GM12892 (cell line): Measurements from ENCODE around the gene PRSS27.

Experiments
- POLR2A ChIP-seq: IDR thresholded peaks from 2 replicates; pipeline ENCODE4 v1.6.1; 2011; ENCODE audit warnings: low read depth, low read length, control low read depth
- POLR2AphosphoS5 ChIP-seq: IDR thresholded peaks from 2 replicates; pipeline ENCODE4 v1.6.1; 2011; ENCODE audit warnings: low read depth, low read length, control low read depth
- TAF1 ChIP-seq: IDR thresholded peaks from 2 replicates; pipeline ENCODE4 v1.6.1; 2011; ENCODE audit warnings: low read depth, mild to moderate bottlenecking, control low read depth, low read length, borderline replicate concordance

DNA sequence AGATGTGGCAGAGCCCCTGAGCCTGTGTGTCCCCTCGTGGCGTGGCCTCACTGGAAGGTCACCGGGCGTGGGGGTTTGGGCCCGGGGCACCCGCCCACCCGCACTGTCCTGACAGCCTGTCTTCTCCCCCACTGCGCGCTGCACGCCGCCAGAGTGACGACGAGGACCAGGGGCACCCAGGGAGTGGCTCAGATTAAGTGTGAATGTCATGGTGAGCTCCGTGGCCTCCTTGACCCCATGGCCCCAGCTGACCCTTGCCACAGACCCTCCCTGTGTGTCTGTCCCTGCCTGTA, 15.1 kb downstream of the PRSS27 start:
- no peak for TF ChIP-seq POLR2A
- TF ChIP-seq POLR2AphosphoS5 = no peak
- TF ChIP-seq TAF1 = no peak
